Fibroblast of pulmonary artery (primary cell): ENCODE results near the gene HAS3.

ENCODE experiments used
- DNase-seq: peaks from one replicate; pipeline ENCODE4 v3.0.0-alpha.2; 2010; ENCODE audit warnings: low read depth
- H3K4me3 ChIP-seq: replicated peaks from 2 replicates; pipeline ENCODE4 v1.5.1; 2011; ENCODE audit warnings: low read depth, mild to moderate bottlenecking, control low read depth, low read length, moderate library complexity
- CTCF ChIP-seq: IDR thresholded peaks from 2 replicates; pipeline ENCODE4 v1.5.1; 2011; ENCODE audit warnings: mild to moderate bottlenecking, control low read depth, low read length, inconsistent platforms; ENCODE audit errors: missing control alignments

The HAS3 gene

GRCh38 chr16:69107316-69107962, 2.0 kb downstream of the HAS3 start:
- peak overlapping the region; percentile 51 for H3K4me3 ChIP-seq
- no peak for TF ChIP-seq CTCF
- no peak for DNase-seq

- no peak for TF ChIP-seq CTCF
- DNase-seq: no peak
- no peak overlapping the region for H3K4me3 ChIP-seq
Measured at GRCh38 chr16:69108064-69108904, 2.8 kb downstream of the HAS3 start.

GRCh38 chr16:69108905-69109252, 3.4 kb downstream of the HAS3 start:
- TF ChIP-seq CTCF: no peak
- no peak overlapping the region for H3K4me3 ChIP-seq
- no peak for DNase-seq

GRCh38 chr16:69109486-69110270, 4.2 kb downstream of the HAS3 start:
- DNase-seq: no peak
- H3K4me3 ChIP-seq: no peak overlapping the region
- TF ChIP-seq CTCF: no peak

GRCh38 chr16:69110406-69110805, 5.0 kb downstream of the HAS3 start:
- no peak overlapping the region for H3K4me3 ChIP-seq
- no peak for DNase-seq
- TF ChIP-seq CTCF: no peak

- no peak for DNase-seq
- H3K4me3 ChIP-seq: no peak overlapping the region
- no peak for TF ChIP-seq CTCF
Measured at GRCh38 chr16:69111216-69111875, 5.9 kb downstream of the HAS3 start.
